Ascending aorta (tissue), 2 donors: ENCODE measurements around the gene GPR39. TPM values are rescaled to one million over a fixed set of nuclear protein-coding genes. Genes with fewer than 3 reads are reported as not detected.

Experiments
- DNase-seq, 2 donors: peaks; one replicate each; pipeline ENCODE4 v3.0.0-alpha.2; 2019; ENCODE audit warnings: low spot score in 2 of 2
- H3K27ac ChIP-seq, 2 donors: fragments of 200-600 bp; sonication (generic); one replicate each; pipeline ENCODE4 v1.5.1; 2016 to 2017; ENCODE audit warnings: mild to moderate bottlenecking in 1 of 2
- H3K27me3 ChIP-seq: fragments of 200-600 bp; sonication (generic); one replicate; pipeline ENCODE4 v1.5.1; 2017
- H3K36me3 ChIP-seq, 2 donors: fragments of 200-600 bp; sonication (generic); one replicate each; pipeline ENCODE4 v1.5.1; 2016
- H3K4me1 ChIP-seq, 2 donors: fragments of 200-600 bp; sonication (generic); one replicate each; pipeline ENCODE4 v1.5.1; 2016 to 2017; ENCODE audit warnings: mild to moderate bottlenecking in 1 of 2
- H3K4me3 ChIP-seq, 2 donors: fragments of 200-600 bp; sonication (generic); one replicate each; pipeline ENCODE4 v1.5.1; 2016 to 2017; ENCODE audit warnings: mild to moderate bottlenecking in 1 of 2
- H3K9me3 ChIP-seq, 2 donors: fragments of 200-600 bp; sonication (generic); one replicate each; pipeline ENCODE4 v1.5.1; 2016
- intact Hi-C: fragments of 100-400 bp; cut with DNase I; formaldehyde crosslinking; loops from one replicate; pipeline ENCODE4 v1.15.1; 2023
- total RNA-seq: library from RNA; depleted of rRNA; stranded (reverse); fragments of >200 nt; gene quantifications from one replicate; pipeline ENCODE4 v1.1.0, GENCODE V29; 2016
- TF ChIP-seq, protein P1 (sequence below), 3 experiments: fragments of 200-600 bp in 2 of 3; fragments of 450-650 bp in 1 of 3; sonication (generic) in 2 of 3; IDR thresholded peaks; one replicate each; pipeline ENCODE4 v1.5.1; 2016 to 2019; ENCODE audit warnings: antibody characterized with exemption in 3 of 3, mild to moderate bottlenecking in 1 of 3, moderate library complexity in 1 of 3

GPR39 gene
- total RNA-seq, 1 donor from 2014 or later: 0.64 TPM

DNA sequence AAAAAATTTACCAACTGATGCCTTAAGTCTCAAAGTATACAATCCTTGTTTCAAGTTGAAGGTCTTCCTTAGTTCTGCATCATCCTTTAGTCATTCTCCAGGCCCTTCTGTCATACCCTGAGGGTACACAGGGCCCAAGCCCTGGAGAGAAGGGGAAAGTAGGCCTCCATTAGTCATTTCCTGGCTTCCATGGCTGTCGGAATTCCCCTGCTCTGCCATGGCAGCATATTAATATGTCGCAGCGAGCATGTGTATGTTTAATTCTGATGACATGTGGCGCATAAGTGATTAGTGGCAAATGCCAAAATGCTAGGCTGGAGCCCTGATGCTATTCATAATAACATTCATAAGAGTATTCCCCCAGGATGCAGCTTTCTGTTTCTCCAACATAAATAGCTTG lies 22.1 kb downstream of the GPR39 start:
- no peak for DNase-seq
- no peaks in the 10 kb centered on the region for H3K36me3 ChIP-seq
- no peaks in the 10 kb centered on the region for H3K27me3 ChIP-seq
- H3K4me3 ChIP-seq: no peak overlapping the region
- intact Hi-C loops: no loop called here
- TF ChIP-seq, protein P1, sequence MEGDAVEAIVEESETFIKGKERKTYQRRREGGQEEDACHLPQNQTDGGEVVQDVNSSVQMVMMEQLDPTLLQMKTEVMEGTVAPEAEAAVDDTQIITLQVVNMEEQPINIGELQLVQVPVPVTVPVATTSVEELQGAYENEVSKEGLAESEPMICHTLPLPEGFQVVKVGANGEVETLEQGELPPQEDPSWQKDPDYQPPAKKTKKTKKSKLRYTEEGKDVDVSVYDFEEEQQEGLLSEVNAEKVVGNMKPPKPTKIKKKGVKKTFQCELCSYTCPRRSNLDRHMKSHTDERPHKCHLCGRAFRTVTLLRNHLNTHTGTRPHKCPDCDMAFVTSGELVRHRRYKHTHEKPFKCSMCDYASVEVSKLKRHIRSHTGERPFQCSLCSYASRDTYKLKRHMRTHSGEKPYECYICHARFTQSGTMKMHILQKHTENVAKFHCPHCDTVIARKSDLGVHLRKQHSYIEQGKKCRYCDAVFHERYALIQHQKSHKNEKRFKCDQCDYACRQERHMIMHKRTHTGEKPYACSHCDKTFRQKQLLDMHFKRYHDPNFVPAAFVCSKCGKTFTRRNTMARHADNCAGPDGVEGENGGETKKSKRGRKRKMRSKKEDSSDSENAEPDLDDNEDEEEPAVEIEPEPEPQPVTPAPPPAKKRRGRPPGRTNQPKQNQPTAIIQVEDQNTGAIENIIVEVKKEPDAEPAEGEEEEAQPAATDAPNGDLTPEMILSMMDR (IDR thresholded peaks at IDR 0.05): no peak
- H3K9me3 ChIP-seq: no peaks in the 10 kb centered on the region
- H3K4me1 ChIP-seq: no peaks in the 10 kb centered on the region
- H3K27ac ChIP-seq: no peak overlapping the region

DNA sequence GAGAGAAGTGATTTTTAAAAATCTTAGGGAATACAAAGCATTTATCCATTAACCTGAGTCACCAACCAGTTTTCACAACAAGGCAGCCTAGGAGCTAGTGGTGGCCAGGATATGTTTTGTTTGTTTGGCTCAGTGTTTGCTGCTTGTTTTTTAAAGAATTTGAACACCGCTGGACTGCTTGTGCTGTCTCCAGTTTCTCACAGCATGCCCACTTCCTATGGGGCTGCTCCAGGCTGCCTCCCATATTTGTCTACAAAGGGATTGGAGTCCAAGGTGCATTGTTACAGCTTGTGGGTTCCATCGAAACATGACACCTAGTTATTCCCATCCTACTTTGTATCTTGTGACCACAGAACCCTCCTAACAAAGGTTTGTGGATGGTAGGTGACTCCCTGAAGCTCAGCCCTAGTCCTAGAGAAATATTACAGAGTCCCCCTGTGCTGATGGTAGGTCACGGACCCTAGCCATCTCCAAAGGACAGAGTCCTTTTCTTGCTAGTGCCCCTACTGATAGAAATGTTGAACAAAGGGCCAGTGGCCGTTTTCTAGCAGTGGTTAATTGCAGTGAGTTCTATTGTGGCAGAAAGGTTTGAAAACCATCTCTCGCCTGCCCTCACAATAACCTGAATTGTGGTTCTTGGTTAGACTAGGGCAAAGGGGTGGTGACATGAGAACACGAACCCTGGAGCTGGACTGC lies 23.2 kb downstream of the GPR39 start:
- Histone ChIP-seq H3K27ac (no peak overlapping the region), H3K4me1 (no peaks in the 10 kb centered on the region), H3K27me3 (no peaks in the 10 kb centered on the region), H3K9me3 (no peaks in the 10 kb centered on the region), H3K4me3 (no peak overlapping the region), H3K36me3 (no peaks in the 10 kb centered on the region)
- no peak for DNase-seq
- TF ChIP-seq, protein P1 (IDR thresholded peaks at IDR 0.05): no peak
- intact Hi-C loops: no loop called here

DNA sequence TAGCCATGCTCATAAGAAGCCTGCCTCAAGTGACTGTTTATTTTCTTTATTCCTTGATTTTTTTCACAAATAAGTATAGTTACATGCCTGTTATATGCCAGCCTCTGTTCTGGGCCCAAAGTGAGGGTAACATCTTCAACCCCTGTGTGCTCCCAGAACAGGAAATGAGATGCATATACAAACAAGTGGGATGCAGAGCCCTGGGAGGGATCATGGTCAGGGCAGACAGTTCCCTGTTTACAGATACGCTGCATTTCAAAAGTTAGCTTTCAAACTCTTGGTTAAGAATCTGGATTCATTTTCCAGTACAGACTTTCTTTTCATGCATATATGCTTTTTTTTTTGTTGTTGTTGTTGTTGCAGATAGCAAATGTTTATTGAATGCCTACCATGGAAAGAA lies 24.4 kb downstream of the GPR39 start:
- H3K27ac ChIP-seq: no peak overlapping the region
- H3K36me3 ChIP-seq: no peaks in the 10 kb centered on the region
- intact Hi-C loops: no loop called here
- no peaks in the 10 kb centered on the region for H3K9me3 ChIP-seq
- no peaks in the 10 kb centered on the region for H3K4me1 ChIP-seq
- no peak overlapping the region for H3K4me3 ChIP-seq
- DNase-seq: no peak
- H3K27me3 ChIP-seq: no peaks in the 10 kb centered on the region
- TF ChIP-seq, protein P1 (IDR thresholded peaks at IDR 0.05): no peak

DNA sequence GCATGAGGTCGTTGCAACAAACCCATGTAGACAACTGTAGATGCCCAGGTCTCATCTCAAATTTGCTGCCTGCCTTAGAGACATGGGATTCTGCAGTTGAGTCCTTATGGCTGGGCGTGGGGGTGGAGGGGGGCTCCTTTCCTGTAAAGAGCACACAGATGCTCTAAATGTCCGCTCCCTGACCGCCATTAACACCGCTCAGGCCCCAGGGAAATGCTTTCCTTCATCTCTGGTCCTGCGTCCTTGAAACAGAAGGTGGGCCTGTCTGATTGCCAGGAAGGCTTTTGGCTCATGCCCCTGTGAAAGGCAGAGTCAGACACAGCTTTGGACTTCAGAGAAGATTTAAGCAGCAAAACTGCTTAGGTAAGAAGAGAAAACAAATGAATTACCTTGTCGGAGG lies 25.7 kb downstream of the GPR39 start:
- TF ChIP-seq, protein P1 (IDR thresholded peaks at IDR 0.05): no peak
- no peaks in the 10 kb centered on the region for H3K4me1 ChIP-seq
- no peak overlapping the region for H3K4me3 ChIP-seq
- H3K36me3 ChIP-seq: no peaks in the 10 kb centered on the region
- intact Hi-C loops: no loop called here
- no peaks in the 10 kb centered on the region for H3K27me3 ChIP-seq
- H3K9me3 ChIP-seq: no peaks in the 10 kb centered on the region
- H3K27ac ChIP-seq: no peak overlapping the region
- DNase-seq: no peak

DNA sequence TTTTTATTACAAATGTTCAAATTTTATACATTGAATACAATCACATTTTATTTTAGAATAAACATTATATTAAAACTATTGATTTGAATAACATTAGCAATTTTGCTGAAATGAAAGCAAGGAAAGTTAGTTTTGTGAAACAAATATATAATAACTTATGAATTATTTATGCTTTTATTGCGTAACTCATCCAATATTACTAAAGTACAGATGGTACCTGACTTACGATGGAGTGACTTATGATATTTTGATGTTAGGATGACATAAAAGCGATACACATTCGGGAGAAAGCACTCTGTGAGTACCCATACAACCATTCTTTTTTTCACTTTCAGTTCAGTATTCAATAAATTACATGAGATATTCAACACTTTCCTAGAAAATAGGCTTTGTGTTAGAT lies 26.5 kb downstream of the GPR39 start:
- H3K36me3 ChIP-seq: no peaks in the 10 kb centered on the region
- DNase-seq: no peak
- intact Hi-C loops: no loop called here
- H3K4me1 ChIP-seq: no peaks in the 10 kb centered on the region
- TF ChIP-seq, protein P1 (IDR thresholded peaks at IDR 0.05): no peak
- H3K9me3 ChIP-seq: no peaks in the 10 kb centered on the region
- H3K27me3 ChIP-seq: no peaks in the 10 kb centered on the region
- no peak overlapping the region for H3K4me3 ChIP-seq
- H3K27ac ChIP-seq: no peak overlapping the region

DNA sequence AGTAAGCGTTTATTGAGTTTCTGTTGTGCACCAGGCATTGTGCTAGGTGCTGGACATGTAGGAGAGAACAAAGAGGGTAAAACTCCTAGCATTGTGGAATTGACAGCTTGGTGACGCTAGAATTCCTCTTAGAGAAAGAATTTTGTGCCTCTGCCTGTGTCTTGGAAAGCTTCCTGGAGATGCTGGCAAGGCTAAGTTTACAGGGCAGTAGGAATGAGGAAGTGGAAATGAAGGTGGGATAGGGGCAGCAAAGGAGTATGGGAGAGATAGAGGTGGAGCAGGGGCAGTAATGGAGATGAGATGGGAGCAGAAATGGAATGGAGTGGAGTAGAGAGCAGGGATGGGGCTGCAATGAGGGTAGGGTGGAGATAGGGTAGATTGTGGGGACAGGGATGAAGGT lies 29.8 kb downstream of the GPR39 start:
- H3K36me3 ChIP-seq: no peaks in the 10 kb centered on the region
- DNase-seq: no peak
- H3K27ac ChIP-seq: no peak overlapping the region
- no peaks in the 10 kb centered on the region for H3K4me1 ChIP-seq
- no peak overlapping the region for H3K4me3 ChIP-seq
- H3K9me3 ChIP-seq: no peaks in the 10 kb centered on the region
- intact Hi-C loops: no loop called here
- H3K27me3 ChIP-seq: no peaks in the 10 kb centered on the region
- TF ChIP-seq, protein P1 (IDR thresholded peaks at IDR 0.05): no peak
